Measurements from ENCODE around the gene PHYKPL.

The PHYKPL gene

DNA sequence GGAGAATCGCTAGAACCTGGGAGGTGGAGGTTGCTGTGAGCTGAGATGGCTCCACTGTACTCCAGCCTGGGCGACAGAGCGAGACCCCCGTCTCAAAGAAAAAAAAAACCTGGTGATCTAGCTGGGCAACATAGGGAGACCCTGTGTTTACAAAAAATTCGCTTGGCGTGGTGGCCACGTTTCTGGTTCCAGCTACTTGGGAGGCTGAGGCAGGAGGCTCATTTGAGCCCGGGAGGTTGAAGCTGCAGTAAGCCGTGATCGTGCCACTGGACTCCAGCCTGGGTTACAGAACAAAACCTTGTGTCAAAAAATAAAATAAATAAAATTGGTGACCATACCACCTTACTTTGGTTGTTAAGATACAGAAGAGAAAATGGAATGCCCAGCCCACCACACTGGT lies 30.1 kb downstream of the PHYKPL start:
- Histone ChIP-seq H3K27ac (ENCODE audit: low read depth, low read length) (no peak overlapping the region), H3K9me3 (ENCODE audit: insufficient read depth, low read length) (no peaks in the 10 kb centered on the region)

DNA sequence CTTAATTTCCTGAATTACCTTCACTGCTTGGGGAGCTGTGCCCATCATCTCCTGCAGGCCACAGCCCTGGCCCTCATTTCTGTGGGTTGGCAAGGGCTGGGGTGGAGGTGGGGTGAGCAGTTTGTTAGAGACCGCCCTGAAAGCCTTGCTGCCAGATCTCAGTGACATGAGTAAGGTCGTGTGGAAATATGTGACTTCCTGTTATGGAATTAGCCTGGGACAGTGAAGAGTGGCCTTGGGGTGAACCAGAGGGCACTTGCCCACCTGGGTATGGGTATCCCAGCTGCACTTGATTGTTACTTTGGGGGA lies 30.7 kb downstream of the PHYKPL start:
- Histone ChIP-seq H3F3A (ENCODE audit: insufficient read depth) (peaks cover 16% of the 10 kb centered on the region), H3K9ac (ENCODE audit: low read length) (no peak overlapping the region), H3K4me2 (ENCODE audit: low read depth, low read length, poor library complexity, severe bottlenecking) (no peak overlapping the region), H3K9me2 (replicated peaks; ENCODE audit: insufficient read depth, low read length) (no peaks in the 10 kb centered on the region), H3K79me2 (ENCODE audit: insufficient read depth, low read length) (peaks cover 31% of the 10 kb centered on the region), H3K36me3 (ENCODE audit: low read length) (peaks cover 14% of the 10 kb centered on the region), H3K9me3 (ENCODE audit: insufficient read depth, low read length) (no peaks in the 10 kb centered on the region), H2AFZ (ENCODE audit: low read depth, low read length, severe bottlenecking) (no peak overlapping the region), H3K4me3 (ENCODE audit: insufficient read depth, low read length, poor library complexity, severe bottlenecking) (no peak overlapping the region), H3K27ac (ENCODE audit: low read depth, low read length) (no peak overlapping the region), H3K27me3 (ENCODE audit: low read length) (no peaks in the 10 kb centered on the region), H4K20me1 (ENCODE audit: low read depth, low read length) (peaks cover 16% of the 10 kb centered on the region)
- TF ChIP-seq EZH2phosphoT487 (conservative IDR thresholded peaks at IDR 0.05; ENCODE audit: low read length): no peak
- TF ChIP-seq, protein P1, sequence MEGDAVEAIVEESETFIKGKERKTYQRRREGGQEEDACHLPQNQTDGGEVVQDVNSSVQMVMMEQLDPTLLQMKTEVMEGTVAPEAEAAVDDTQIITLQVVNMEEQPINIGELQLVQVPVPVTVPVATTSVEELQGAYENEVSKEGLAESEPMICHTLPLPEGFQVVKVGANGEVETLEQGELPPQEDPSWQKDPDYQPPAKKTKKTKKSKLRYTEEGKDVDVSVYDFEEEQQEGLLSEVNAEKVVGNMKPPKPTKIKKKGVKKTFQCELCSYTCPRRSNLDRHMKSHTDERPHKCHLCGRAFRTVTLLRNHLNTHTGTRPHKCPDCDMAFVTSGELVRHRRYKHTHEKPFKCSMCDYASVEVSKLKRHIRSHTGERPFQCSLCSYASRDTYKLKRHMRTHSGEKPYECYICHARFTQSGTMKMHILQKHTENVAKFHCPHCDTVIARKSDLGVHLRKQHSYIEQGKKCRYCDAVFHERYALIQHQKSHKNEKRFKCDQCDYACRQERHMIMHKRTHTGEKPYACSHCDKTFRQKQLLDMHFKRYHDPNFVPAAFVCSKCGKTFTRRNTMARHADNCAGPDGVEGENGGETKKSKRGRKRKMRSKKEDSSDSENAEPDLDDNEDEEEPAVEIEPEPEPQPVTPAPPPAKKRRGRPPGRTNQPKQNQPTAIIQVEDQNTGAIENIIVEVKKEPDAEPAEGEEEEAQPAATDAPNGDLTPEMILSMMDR (IDR thresholded peaks at IDR 0.05; ENCODE audit: insufficient read depth, low read length, poor library complexity, severe bottlenecking): no peak

More for the DNA sequence above, 30.1 kb downstream of the PHYKPL start:
- H3F3A ChIP-seq (ENCODE audit: insufficient read depth): peaks cover 22% of the 10 kb centered on the region
- H3K36me3 ChIP-seq (ENCODE audit: low read length): peaks cover 21% of the 10 kb centered on the region
- no peak overlapping the region for H3K4me2 ChIP-seq (ENCODE audit: low read depth, low read length, poor library complexity, severe bottlenecking)
- peaks cover 22% of the 10 kb centered on the region for H4K20me1 ChIP-seq (ENCODE audit: low read depth, low read length)
- peaks cover 38% of the 10 kb centered on the region for H3K79me2 ChIP-seq (ENCODE audit: insufficient read depth, low read length)
- no peaks in the 10 kb centered on the region for H3K27me3 ChIP-seq (ENCODE audit: low read length)
- no peak overlapping the region for H3K9ac ChIP-seq (ENCODE audit: low read length)
- H3K4me3 ChIP-seq (ENCODE audit: insufficient read depth, low read length, poor library complexity, severe bottlenecking): no peak overlapping the region
- no peaks in the 10 kb centered on the region for H3K9me2 ChIP-seq (replicated peaks; ENCODE audit: insufficient read depth, low read length)
- TF ChIP-seq EZH2phosphoT487 (conservative IDR thresholded peaks at IDR 0.05; ENCODE audit: low read length): no peak
- TF ChIP-seq, protein P1 (IDR thresholded peaks at IDR 0.05; ENCODE audit: insufficient read depth, low read length, poor library complexity, severe bottlenecking): no peak
- H2AFZ ChIP-seq (ENCODE audit: low read depth, low read length, severe bottlenecking): no peak overlapping the region

DNA sequence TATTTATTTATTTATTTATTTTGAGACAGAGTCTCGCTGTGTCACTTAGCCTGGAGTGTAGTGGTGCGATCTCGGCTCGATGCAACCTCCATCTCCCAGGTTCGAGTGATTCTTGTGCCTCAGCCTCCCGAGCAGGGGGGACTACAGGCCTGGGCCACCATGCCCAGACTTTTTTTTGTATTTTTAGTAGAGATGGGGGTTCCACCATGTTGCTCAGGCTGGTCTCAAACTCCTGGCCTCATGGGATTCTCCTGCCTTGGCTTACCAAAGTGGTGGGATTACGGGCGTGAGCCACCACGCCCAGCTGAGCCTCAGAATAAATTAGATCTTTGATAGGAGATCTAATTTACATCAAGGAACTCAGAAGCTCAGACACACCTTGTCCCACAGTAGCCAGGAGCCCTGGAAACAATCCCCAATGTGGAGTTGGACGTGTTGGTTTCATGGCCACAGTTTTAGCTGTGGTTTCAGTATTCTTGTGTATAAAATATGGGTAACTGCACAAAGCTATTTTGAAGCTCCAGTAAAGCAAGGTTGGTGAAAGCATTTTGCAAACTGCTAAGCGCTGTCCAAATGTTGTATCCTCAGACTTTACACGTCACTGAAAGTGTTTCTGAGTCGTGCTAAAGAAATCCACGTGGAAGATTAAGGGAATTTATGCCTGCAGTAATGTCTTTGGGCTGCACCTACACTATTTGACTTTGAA lies 31.2 kb downstream of the PHYKPL start:
- Histone ChIP-seq H3K79me2 (ENCODE audit: insufficient read depth, low read length) (peaks cover 26% of the 10 kb centered on the region), H3K36me3 (ENCODE audit: low read length) (peaks cover 11% of the 10 kb centered on the region), H3K4me3 (ENCODE audit: insufficient read depth, low read length, poor library complexity, severe bottlenecking) (no peak overlapping the region), H3F3A (ENCODE audit: insufficient read depth) (peaks cover 11% of the 10 kb centered on the region), H3K27ac (ENCODE audit: low read depth, low read length) (no peak overlapping the region), H3K27me3 (ENCODE audit: low read length) (no peaks in the 10 kb centered on the region), H3K9ac (ENCODE audit: low read length) (no peak overlapping the region), H4K20me1 (ENCODE audit: low read depth, low read length) (peaks cover 11% of the 10 kb centered on the region), H3K9me2 (replicated peaks; ENCODE audit: insufficient read depth, low read length) (no peaks in the 10 kb centered on the region), H3K9me3 (ENCODE audit: insufficient read depth, low read length) (no peaks in the 10 kb centered on the region), H3K4me2 (ENCODE audit: low read depth, low read length, poor library complexity, severe bottlenecking) (no peak overlapping the region), H2AFZ (ENCODE audit: low read depth, low read length, severe bottlenecking) (no peak overlapping the region)
- TF ChIP-seq, protein P1 (IDR thresholded peaks at IDR 0.05; ENCODE audit: insufficient read depth, low read length, poor library complexity, severe bottlenecking): no peak
- TF ChIP-seq EZH2phosphoT487 (conservative IDR thresholded peaks at IDR 0.05; ENCODE audit: low read length): no peak
